ENCODE measurements around the gene BOK.
"Not testable (repeated sequence)": the region's sequence is repeated elsewhere in the genome, so short reads cannot be mapped to it uniquely, and the experiment has no call there.

BOK gene

DNA sequence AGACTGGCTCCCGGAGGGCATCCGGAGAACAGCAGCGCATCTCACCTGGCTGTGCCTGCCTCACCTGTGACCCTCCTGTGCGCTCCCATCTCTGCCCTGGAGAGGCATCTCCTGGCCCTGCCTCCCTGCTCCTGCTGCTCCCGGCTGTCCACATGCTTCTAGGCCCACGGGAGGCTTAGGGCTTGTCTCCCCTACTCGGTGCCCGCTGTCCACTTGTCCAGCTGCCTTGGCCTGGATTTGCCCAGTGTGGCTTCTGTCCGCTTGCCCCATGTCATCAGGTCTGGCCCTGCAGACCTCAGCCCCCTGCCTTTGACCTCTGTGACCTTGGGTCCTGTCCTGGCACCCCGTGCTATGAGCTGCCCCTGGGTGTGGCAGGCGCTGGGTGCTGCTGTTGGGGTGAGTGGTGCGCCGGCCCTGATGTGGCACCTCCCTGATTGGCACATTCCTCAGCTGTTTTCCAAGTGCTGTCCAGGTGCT lies 4.5 kb downstream of the BOK start:
- DNase-seq (ENCODE audit: low read depth), result no peak
- TF ChIP-seq, protein P1, sequence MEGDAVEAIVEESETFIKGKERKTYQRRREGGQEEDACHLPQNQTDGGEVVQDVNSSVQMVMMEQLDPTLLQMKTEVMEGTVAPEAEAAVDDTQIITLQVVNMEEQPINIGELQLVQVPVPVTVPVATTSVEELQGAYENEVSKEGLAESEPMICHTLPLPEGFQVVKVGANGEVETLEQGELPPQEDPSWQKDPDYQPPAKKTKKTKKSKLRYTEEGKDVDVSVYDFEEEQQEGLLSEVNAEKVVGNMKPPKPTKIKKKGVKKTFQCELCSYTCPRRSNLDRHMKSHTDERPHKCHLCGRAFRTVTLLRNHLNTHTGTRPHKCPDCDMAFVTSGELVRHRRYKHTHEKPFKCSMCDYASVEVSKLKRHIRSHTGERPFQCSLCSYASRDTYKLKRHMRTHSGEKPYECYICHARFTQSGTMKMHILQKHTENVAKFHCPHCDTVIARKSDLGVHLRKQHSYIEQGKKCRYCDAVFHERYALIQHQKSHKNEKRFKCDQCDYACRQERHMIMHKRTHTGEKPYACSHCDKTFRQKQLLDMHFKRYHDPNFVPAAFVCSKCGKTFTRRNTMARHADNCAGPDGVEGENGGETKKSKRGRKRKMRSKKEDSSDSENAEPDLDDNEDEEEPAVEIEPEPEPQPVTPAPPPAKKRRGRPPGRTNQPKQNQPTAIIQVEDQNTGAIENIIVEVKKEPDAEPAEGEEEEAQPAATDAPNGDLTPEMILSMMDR (IDR thresholded peaks at IDR 0.05; ENCODE audit: control insufficient read depth, insufficient read depth, low read depth, low read length, missing control alignments), result no peak
- no peak overlapping the region for H3K4me3 ChIP-seq (ENCODE audit: control insufficient read depth, low read depth, low read length)

DNA sequence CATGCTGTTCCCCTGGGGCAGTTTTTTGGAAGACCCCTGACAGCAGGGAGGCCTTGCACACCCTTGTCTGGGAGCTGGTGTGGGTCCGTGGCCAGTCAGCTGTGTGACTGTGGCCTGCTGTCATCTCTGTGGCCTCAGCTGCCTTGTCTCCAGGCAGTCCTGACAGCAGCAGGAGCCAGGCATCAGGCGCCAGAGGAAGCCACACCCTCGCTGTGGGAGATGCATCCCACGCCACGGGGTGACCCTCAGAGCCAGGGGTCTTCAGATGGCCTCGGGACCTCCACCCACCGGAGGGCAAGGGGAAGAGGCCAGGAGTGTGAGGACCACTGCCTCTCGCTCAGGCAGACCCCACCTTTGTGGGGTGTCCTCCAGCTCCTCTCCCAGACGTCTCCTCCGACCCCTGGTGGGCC lies 5.0 kb downstream of the BOK start:
- TF ChIP-seq, protein P1 (IDR thresholded peaks at IDR 0.05; ENCODE audit: control insufficient read depth, insufficient read depth, low read depth, low read length, missing control alignments), result no peak
- no peak overlapping the region for H3K4me3 ChIP-seq (ENCODE audit: control insufficient read depth, low read depth, low read length)
- no peak for DNase-seq (ENCODE audit: low read depth)

DNA sequence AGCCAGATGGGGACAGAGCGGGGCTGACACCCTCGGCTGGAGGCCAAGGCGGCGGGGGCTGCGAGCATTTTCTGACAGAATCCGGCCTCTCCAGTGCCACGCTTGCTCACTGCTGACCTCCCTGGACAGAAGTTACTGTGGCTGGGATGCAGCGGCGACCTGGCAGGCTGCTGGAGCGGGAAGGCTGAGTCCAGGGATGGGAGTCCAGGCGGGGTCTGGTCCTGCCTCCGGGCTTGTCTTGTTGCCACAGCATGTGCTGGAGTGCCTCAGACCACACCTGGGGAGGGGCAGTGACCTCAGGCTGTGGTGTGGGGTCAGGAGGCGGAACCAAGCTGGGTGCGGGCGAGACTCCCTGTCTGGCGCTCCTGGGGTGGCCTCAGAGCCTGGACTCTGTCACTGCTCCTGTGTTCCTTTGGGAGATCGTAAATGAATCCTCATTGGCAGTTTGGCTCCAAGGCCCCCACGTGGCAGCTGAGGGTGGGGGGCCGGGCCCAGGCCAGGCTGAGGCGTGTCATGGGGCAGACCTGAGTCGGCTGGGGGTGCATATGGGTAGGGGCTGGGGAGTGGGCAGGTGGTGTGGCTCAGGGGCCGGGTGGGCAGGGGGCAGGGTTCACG lies 5.5 kb downstream of the BOK start:
- no peak for DNase-seq (ENCODE audit: low read depth)
- no peak overlapping the region for H3K4me3 ChIP-seq (ENCODE audit: control insufficient read depth, low read depth, low read length)
- TF ChIP-seq, protein P1 (IDR thresholded peaks at IDR 0.05; ENCODE audit: control insufficient read depth, insufficient read depth, low read depth, low read length, missing control alignments), result no peak

DNA sequence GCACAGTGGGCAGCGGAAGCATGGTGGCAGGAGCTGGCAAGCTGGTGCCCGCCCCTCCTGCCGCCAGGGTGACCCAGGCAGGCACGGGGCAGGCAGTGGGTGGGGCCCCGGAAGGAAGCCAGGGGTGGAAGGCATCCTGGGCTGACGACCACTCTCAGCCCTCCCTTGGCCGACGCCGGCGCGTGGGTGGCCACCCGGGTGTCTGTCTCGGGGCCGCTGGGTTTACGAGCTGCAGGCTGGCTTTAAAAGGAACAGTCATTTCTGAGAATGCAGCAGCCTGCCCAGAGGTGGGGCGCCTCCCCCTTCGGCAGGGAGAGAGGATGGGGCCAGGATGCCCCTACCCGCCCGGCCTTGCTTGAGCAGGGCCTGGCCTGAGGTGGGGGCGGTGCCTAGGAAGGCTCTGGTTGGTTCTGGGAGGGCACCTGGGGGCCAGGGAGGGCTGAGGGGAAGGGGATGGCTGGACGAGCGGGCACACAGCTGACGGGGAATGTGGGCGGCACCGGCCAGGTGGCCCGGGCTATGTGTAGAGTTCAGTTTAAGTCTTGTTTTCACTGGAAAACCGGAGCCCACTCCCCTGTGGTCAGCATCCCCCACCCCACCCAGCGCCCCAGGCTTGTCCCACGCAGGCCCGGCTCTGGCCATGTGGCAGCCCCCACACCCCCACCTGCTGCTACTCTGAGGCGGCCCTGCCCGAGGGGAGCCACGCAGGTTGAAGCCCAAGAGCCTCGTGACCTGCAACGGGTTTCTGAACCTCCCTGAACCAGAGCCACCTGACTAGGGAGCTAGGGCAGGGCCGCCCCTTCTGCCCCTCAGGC lies 6.3 kb downstream of the BOK start:
- DNase-seq (ENCODE audit: low read depth), result no peak
- H3K4me3 ChIP-seq (ENCODE audit: control insufficient read depth, low read depth, low read length), result no peak overlapping the region
- TF ChIP-seq, protein P1 (IDR thresholded peaks at IDR 0.05; ENCODE audit: control insufficient read depth, insufficient read depth, low read depth, low read length, missing control alignments), result no peak

DNA sequence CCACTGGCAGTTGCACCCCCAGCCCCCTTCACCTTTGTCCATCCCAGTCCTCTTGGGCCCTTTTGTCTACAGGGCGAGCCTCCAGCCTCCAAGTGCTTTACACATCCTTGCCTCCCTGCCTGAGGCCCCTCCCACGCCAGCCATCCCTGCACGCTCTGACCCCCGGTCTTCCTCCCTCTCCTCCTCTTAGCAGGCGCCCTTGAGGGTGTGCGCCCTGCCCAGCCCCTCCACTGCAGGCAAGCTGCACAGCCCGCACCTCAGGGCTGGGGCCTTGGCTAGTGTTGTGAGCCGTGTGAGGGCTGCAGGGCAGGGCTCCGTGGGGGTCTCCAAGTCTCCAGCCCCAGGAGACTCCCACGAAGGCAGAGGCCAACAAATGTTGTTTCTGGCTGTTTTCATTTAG lies 6.9 kb downstream of the BOK start:
- H3K4me3 ChIP-seq (ENCODE audit: control insufficient read depth, low read depth, low read length), result no peak overlapping the region
- no peak for DNase-seq (ENCODE audit: low read depth)
- TF ChIP-seq, protein P1 (IDR thresholded peaks at IDR 0.05; ENCODE audit: control insufficient read depth, insufficient read depth, low read depth, low read length, missing control alignments), result no peak

DNA sequence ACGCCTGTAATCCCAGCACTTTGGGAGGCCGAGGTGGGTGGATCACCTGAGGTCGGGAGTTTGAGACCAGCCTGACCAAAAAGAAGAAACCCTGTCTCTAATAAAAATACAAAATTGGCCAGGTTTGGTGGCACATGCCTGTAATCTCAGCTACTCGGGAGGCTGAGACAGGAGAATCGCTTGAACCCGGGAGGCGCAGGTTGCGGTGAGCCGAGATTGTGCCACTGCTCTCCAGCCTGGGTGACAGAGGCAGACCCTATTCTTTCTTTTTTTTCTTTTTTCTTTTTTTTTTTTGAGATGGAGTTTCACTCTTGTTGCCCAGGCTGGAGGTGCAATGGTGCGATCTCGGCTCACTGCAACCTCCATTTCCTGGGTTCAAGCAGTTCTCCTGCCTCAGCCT lies 7.5 kb downstream of the BOK start:
- not testable (repeated sequence) for H3K4me3 ChIP-seq (ENCODE audit: control insufficient read depth, low read depth, low read length); DNase-seq (ENCODE audit: low read depth)

DNA sequence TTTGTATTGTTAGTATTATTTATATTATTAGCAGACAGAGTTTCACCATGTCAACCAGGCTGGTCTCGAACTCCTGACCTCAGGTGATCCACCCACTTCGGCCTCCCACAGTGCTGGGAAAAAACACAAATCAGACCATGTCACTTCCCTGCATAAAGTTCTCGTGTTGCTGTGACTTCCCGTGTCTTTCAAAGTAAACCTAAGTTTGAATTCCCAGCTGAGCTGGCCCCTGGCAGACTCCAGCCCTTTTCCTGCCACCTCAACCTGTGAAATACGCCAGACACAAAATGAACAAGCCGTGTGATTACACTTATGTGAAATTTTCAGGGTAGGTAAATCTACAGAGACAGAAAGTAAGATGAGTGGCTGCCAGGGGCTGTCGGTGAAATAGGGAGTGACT lies 7.9 kb downstream of the BOK start:
- TF ChIP-seq, protein P1 (IDR thresholded peaks at IDR 0.05; ENCODE audit: control insufficient read depth, insufficient read depth, low read depth, low read length, missing control alignments), result no peak
- no peak for DNase-seq (ENCODE audit: low read depth)
- no peak overlapping the region for H3K4me3 ChIP-seq (ENCODE audit: control insufficient read depth, low read depth, low read length)

DNA sequence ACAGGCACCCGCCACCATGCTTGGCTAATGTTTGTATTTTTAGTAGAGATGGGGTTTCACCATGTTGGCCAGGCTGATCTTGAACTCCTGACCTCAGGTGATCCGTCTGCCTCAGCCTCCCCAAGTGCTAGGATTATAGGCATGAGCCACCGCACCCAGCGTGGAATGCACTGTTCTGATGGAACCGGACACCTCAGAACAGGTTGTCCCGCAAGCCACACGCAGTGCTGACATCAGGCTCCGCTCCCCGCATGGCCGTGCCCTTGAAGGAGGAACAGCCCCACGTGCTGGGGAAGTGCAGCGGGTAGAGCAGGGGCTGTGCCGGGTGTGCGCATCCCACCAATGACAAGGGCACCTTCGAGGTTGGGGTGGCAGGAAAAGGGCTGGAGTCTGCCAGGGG lies 8.7 kb downstream of the BOK start:
- H3K4me3 ChIP-seq (ENCODE audit: control insufficient read depth, low read depth, low read length); DNase-seq (ENCODE audit: low read depth): not testable (repeated sequence)

All from AG09309 (cell line).